Measurements from ENCODE around the gene NCR3LG1.

GRCh38 chr11:17421781-17422180, 70.2 kb downstream of the NCR3LG1 start:
- TF ChIP-seq POLR2A (IDR thresholded peaks at IDR 0.05) (no peak), CTCF (IDR thresholded peaks at IDR 0.05) (no peak)
